OCI-LY3 (cell line): ENCODE data around the gene PIK3R5.

ENCODE experiments used
- H2AFZ ChIP-seq: fragments of 200-600, 300-600 bp; shearing (Covaris generic); 2 replicates; pipeline ENCODE4 v1.6.0; 2014; ENCODE audit warnings: antibody characterized with exemption, low read depth, low read length
- H3K27ac ChIP-seq: fragments of 200-600, 300-600 bp; sonication (generic); 2 replicates; pipeline ENCODE4 v1.5.1; 2014; ENCODE audit warnings: mild to moderate bottlenecking, low read length, moderate library complexity, mixed read lengths
- H3K27me3 ChIP-seq: fragments of 200-600, 300-600 bp; sonication (generic); 2 replicates; pipeline ENCODE4 v1.6.1; 2014; ENCODE audit warnings: low read depth, low read length, mixed read lengths
- H3K36me3 ChIP-seq: fragments of 200-600, 300-600 bp; sonication (generic); replicated peaks from 2 replicates; pipeline ENCODE3; 2014; ENCODE audit warnings: low read depth, low read length, mixed read lengths
- H3K4me1 ChIP-seq: fragments of 300-600, 200-600 bp; sonication (generic); 2 replicates; pipeline ENCODE4 v1.6.1; 2014; ENCODE audit warnings: low read length, mixed read lengths
- H3K4me2 ChIP-seq: fragments of 200-600, 300-600 bp; sonication (generic); 2 replicates; pipeline ENCODE4 v1.6.1; 2014; ENCODE audit warnings: low read length, mixed read lengths
- H3K4me3 ChIP-seq: fragments of 300-600, 200-600 bp; sonication (generic); 2 replicates; pipeline ENCODE4 v1.5.1; 2014; ENCODE audit warnings: antibody characterized with exemption, mild to moderate bottlenecking, low read length, moderate library complexity
- H3K79me2 ChIP-seq: fragments of 300-600, 200-600 bp; shearing (Covaris generic); 2 replicates; pipeline ENCODE4 v1.6.1; 2014; ENCODE audit warnings: mild to moderate bottlenecking, low read length, mixed read lengths
- H3K9ac ChIP-seq: fragments of 300-600, 200-600 bp; shearing (Covaris generic); 2 replicates; pipeline ENCODE4 v1.6.0; 2014; ENCODE audit warnings: mild to moderate bottlenecking, low read length, moderate library complexity
- H3K9me3 ChIP-seq: fragments of 200-600, 300-600 bp; shearing (Covaris generic); 2 replicates; pipeline ENCODE4 v1.6.1; 2014; ENCODE audit warnings: low read length, mixed read lengths; ENCODE audit not compliant: insufficient read depth
- H4K20me1 ChIP-seq: fragments of 200-600, 300-600 bp; sonication (generic); 2 replicates; pipeline ENCODE4 v1.6.1; 2016; ENCODE audit warnings: low read length, mixed read lengths; ENCODE audit not compliant: insufficient read depth
- CTCF ChIP-seq: fragments of 200-600, 300-600 bp; sonication (generic); IDR thresholded peaks from 2 replicates; pipeline ENCODE4 v1.5.1; 2014; ENCODE audit warnings: antibody characterized with exemption, low read length, low read depth
- EZH2phosphoT487 ChIP-seq: fragments of 200-600 bp; shearing (Covaris generic); IDR thresholded peaks from 2 replicates; pipeline ENCODE4 v1.6.1; 2018; ENCODE audit warnings: antibody characterized with exemption, mixed run types, low read depth

The PIK3R5 gene

GRCh38 chr17:8868092-8868491, 97.4 kb downstream of the PIK3R5 start:
- TF ChIP-seq EZH2phosphoT487 (no peak), CTCF (no peak)
- peak overlapping the region; percentile 60 for H3K4me2 ChIP-seq

GRCh38 chr17:8867361-8867981, 98.0 kb downstream of the PIK3R5 start, which contains the start of gene PIK3R6:
Gene PIK3R6 (minus strand): TSS chr17:8867674. CDS start chr17:8849794, 17,880 bp downstream.
- H3K79me2 ChIP-seq, result no peaks in the 10 kb centered on the region
- peak within 1 kb of the TSS; percentile 60 for H3K4me2 ChIP-seq
- H3K36me3 ChIP-seq, result no peaks in the 10 kb centered on the region
- no peak within 1 kb of the TSS for H2AFZ ChIP-seq
- H3K4me3 ChIP-seq, result peak within 1 kb of the TSS; percentile 54
- H3K27me3 ChIP-seq, result 0 out of 2 replicates have a peak, but pooled peaks cover 5% of the 10 kb centered on the region
- no peaks in the 10 kb centered on the region for H4K20me1 ChIP-seq
- peaks cover 39% of the 10 kb centered on the region for H3K4me1 ChIP-seq
- H3K9me3 ChIP-seq, result no peaks in the 10 kb centered on the region
- H3K9ac ChIP-seq, result no peak within 1 kb of the TSS
- peak within 1 kb of the TSS; percentile 62; the same call in 1 of the 2 replicates for H3K27ac ChIP-seq
- TF ChIP-seq CTCF (no peak), EZH2phosphoT487 (no peak)

More at GRCh38 chr17:8868092-8868491, 97.4 kb downstream of the PIK3R5 start:
- no peaks in the 10 kb centered on the region for H3K9me3 ChIP-seq
- no peaks in the 10 kb centered on the region for H3K36me3 ChIP-seq
- peaks cover 42% of the 10 kb centered on the region for H3K4me1 ChIP-seq
- H3K27me3 ChIP-seq, result 0 out of 2 replicates have a peak, but pooled peaks cover 5% of the 10 kb centered on the region
- H2AFZ ChIP-seq, result no peak overlapping the region
- peak overlapping the region; percentile 62; the same call in 1 of the 2 replicates for H3K27ac ChIP-seq
- H3K79me2 ChIP-seq, result no peaks in the 10 kb centered on the region
- no peak overlapping the region for H3K9ac ChIP-seq
- H4K20me1 ChIP-seq, result no peaks in the 10 kb centered on the region
- no peak overlapping the region for H3K4me3 ChIP-seq

DNA sequence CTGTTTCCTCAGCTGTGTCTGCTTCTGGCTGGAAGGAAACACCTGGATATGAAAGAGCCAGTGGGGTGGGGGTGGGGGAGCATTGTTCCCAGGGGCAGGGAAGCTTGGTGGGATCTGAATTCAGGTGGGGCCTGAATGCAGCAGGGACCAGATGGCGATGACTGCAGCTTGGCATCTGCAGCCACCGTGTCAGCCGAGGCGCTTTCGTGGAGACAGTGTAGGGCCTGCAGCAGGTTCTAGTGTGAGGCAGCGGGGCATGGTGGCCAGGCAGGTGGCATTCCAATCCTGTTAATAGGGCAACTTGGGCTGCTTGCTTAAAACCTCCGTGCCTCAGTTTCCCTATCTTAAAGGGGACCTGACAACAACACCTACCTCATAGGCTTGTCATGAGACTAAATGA, 99.7 kb downstream of the PIK3R5 start:
- Histone ChIP-seq H3K9me3 (no peaks in the 10 kb centered on the region), H3K4me1 (peaks cover 45% of the 10 kb centered on the region), H3K9ac (no peak overlapping the region), H4K20me1 (no peaks in the 10 kb centered on the region), H3K79me2 (no peaks in the 10 kb centered on the region), H3K36me3 (no peaks in the 10 kb centered on the region), H3K4me3 (no peak overlapping the region), H3K4me2 (no peak overlapping the region), H2AFZ (no peak overlapping the region), H3K27me3 (0 out of 2 replicates have a peak, but pooled peaks cover 5% of the 10 kb centered on the region), H3K27ac (no peak overlapping the region)
- TF ChIP-seq CTCF (no peak), EZH2phosphoT487 (no peak)

DNA sequence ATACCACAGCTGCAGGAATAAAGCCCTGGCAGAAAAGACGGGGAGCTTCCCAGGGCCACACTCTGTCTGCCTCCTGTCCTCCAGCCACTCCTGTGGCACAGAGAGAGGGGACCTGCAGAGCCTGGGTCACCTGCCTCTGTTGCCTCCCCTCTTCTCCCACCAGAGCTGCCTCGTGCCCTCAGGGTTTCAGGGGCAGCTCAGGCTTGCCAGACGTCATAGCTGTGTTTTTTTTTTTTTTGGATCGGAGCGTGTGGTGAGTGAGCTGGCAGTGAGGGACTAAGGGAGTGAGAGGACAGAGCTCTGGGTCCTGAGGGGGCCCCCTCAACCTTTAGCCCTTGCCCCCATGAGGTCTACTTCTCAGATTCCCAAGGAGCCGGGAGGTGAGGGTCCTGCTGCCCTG, 100.1 kb downstream of the PIK3R5 start:
- H3K4me2 ChIP-seq, result no peak overlapping the region; the same call in 1 of the 2 replicates
- H3K27me3 ChIP-seq, result 0 out of 2 replicates have a peak, but pooled peaks cover 5% of the 10 kb centered on the region
- H3K4me3 ChIP-seq, result no peak overlapping the region
- H3K79me2 ChIP-seq, result no peaks in the 10 kb centered on the region
- H3K27ac ChIP-seq, result no peak overlapping the region
- H3K9ac ChIP-seq, result no peak overlapping the region
- peaks cover 45% of the 10 kb centered on the region for H3K4me1 ChIP-seq
- H4K20me1 ChIP-seq, result no peaks in the 10 kb centered on the region
- H3K36me3 ChIP-seq, result no peaks in the 10 kb centered on the region
- no peak overlapping the region for H2AFZ ChIP-seq
- no peak for TF ChIP-seq EZH2phosphoT487
- no peak for TF ChIP-seq CTCF
- no peaks in the 10 kb centered on the region for H3K9me3 ChIP-seq
